ENCODE results near the gene LPP.

LPP gene

GRCh38 chr3:188341501-188341900 lies 187.5 kb downstream of the LPP start:
- no peaks in the 10 kb centered on the region for H3K9me3 ChIP-seq (ENCODE audit: low read length)
- TF ChIP-seq EZH2 (IDR thresholded peaks at IDR 0.05; ENCODE audit: borderline replicate concordance, low read length) (no peak), CTCF (IDR thresholded peaks at IDR 0.05; ENCODE audit: low read length) (no peak)
- no peak overlapping the region for H3K9ac ChIP-seq (ENCODE audit: low read length)
- H3K79me2 ChIP-seq (ENCODE audit: insufficient read depth, low read length) = no peaks in the 10 kb centered on the region
- H3F3A ChIP-seq (ENCODE audit: insufficient read depth, low read length) = 0 out of 2 replicates have a peak, but pooled peaks cover 3% of the 10 kb centered on the region
- no peak overlapping the region for H3K4me3 ChIP-seq (ENCODE audit: low read depth, low read length, poor library complexity, severe bottlenecking)
- no peak overlapping the region for H2AFZ ChIP-seq (ENCODE audit: low read length)
- no peaks in the 10 kb centered on the region for H3K27me3 ChIP-seq (ENCODE audit: insufficient read depth, low read length)
- no peak overlapping the region for H3K27ac ChIP-seq (ENCODE audit: low read depth, low read length, poor library complexity, severe bottlenecking)
- no peaks in the 10 kb centered on the region for H4K20me1 ChIP-seq (ENCODE audit: insufficient read depth, low read length)
- H3K4me2 ChIP-seq (ENCODE audit: low read length) = no peak overlapping the region
- no peaks in the 10 kb centered on the region for H3K9me2 ChIP-seq (ENCODE audit: low read depth, low read length)
- H3K4me1 ChIP-seq (ENCODE audit: insufficient read depth, low read length, severe bottlenecking) = peaks cover 16% of the 10 kb centered on the region
- no peaks in the 10 kb centered on the region for H3K36me3 ChIP-seq (ENCODE audit: insufficient read depth, low read length)

- no peak overlapping the region for H3K4me3 ChIP-seq (ENCODE audit: low read depth, low read length, poor library complexity, severe bottlenecking)
- H3K27ac ChIP-seq (ENCODE audit: low read depth, low read length, poor library complexity, severe bottlenecking) = no peak overlapping the region
- H2AFZ ChIP-seq (ENCODE audit: low read length) = no peak overlapping the region
- no peak overlapping the region for H3K4me2 ChIP-seq (ENCODE audit: low read length)
- 0 out of 2 replicates have a peak, but pooled peaks cover 3% of the 10 kb centered on the region for H3F3A ChIP-seq (ENCODE audit: insufficient read depth, low read length)
- no peaks in the 10 kb centered on the region for H3K27me3 ChIP-seq (ENCODE audit: insufficient read depth, low read length)
- H3K36me3 ChIP-seq (ENCODE audit: insufficient read depth, low read length) = no peaks in the 10 kb centered on the region
- no peaks in the 10 kb centered on the region for H3K9me2 ChIP-seq (ENCODE audit: low read depth, low read length)
- peaks cover 20% of the 10 kb centered on the region for H3K4me1 ChIP-seq (ENCODE audit: insufficient read depth, low read length, severe bottlenecking)
- TF ChIP-seq EZH2 (IDR thresholded peaks at IDR 0.05; ENCODE audit: borderline replicate concordance, low read length) (no peak), CTCF (IDR thresholded peaks at IDR 0.05; ENCODE audit: low read length) (no peak)
- H3K9ac ChIP-seq (ENCODE audit: low read length) = no peak overlapping the region
- H4K20me1 ChIP-seq (ENCODE audit: insufficient read depth, low read length) = no peaks in the 10 kb centered on the region
- no peaks in the 10 kb centered on the region for H3K9me3 ChIP-seq (ENCODE audit: low read length)
- H3K79me2 ChIP-seq (ENCODE audit: insufficient read depth, low read length) = no peaks in the 10 kb centered on the region
Observed at GRCh38 chr3:188342991-188343732, 189.2 kb downstream of the LPP start.

- Histone ChIP-seq H3K27me3 (ENCODE audit: insufficient read depth, low read length) (no peaks in the 10 kb centered on the region), H3K9me2 (ENCODE audit: low read depth, low read length) (no peaks in the 10 kb centered on the region), H3K79me2 (ENCODE audit: insufficient read depth, low read length) (no peaks in the 10 kb centered on the region), H3K4me2 (ENCODE audit: low read length) (no peak overlapping the region), H3K4me1 (ENCODE audit: insufficient read depth, low read length, severe bottlenecking) (peaks cover 26% of the 10 kb centered on the region), H3K4me3 (ENCODE audit: low read depth, low read length, poor library complexity, severe bottlenecking) (no peak overlapping the region), H3K27ac (ENCODE audit: low read depth, low read length, poor library complexity, severe bottlenecking) (no peak overlapping the region), H3K9me3 (ENCODE audit: low read length) (no peaks in the 10 kb centered on the region), H4K20me1 (ENCODE audit: insufficient read depth, low read length) (no peaks in the 10 kb centered on the region), H3F3A (ENCODE audit: insufficient read depth, low read length) (0 out of 2 replicates have a peak, but pooled peaks cover 3% of the 10 kb centered on the region), H2AFZ (ENCODE audit: low read length) (no peak overlapping the region), H3K36me3 (ENCODE audit: insufficient read depth, low read length) (no peaks in the 10 kb centered on the region), H3K9ac (ENCODE audit: low read length) (no peak overlapping the region)
- no peak for TF ChIP-seq CTCF (IDR thresholded peaks at IDR 0.05; ENCODE audit: low read length)
- TF ChIP-seq EZH2 (IDR thresholded peaks at IDR 0.05; ENCODE audit: borderline replicate concordance, low read length) = no peak
Observed at GRCh38 chr3:188343894-188344293, 189.9 kb downstream of the LPP start.
